ENCODE measurements around the gene PIK3IP1. TPM values are rescaled to one million over a fixed set of nuclear protein-coding genes. Genes with fewer than 3 reads are reported as not detected.
"Not testable (repeated sequence)": the region's sequence is repeated elsewhere in the genome, so short reads cannot be mapped to it uniquely, and the experiment has no call there.

The PIK3IP1 gene
- total RNA-seq, 1 donor from 2014 or later, result 32.4 TPM

DNA sequence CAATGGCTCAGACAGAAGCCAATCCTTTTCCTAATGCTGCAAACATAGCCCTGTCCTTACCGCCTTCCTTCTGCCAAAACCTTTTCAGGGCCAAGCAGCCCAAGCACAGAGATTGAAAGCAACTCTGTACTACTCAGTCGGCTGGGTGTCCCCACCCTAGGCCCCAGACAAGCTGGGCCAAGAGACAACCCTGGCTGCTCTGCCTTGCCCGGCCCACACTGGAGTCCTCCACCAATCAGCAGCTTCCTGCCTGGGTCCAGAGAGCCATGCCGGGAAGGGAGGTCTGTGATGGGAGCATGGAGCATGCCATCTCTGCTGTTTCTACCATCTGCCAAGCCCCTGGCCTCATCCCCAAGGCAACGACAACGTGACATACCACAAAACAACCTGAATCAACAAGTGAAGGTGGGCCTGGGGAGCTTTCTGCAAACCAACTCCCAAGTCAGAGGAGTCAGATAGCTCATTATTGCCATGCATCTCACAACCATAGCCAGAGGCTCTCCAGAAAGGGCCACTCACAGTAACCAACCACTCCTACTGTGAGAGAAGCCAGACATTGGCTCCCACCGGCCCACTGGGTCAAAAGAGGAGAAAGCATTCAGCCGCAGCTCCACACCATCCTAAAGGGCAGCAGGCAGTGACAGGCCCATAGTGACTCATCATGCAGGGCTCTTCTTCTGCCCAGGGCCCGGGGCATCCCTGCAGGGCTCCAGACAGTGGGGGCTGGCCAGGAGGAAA lies 35.7 kb upstream of the PIK3IP1 start:
- Histone ChIP-seq H3K4me3 (no peak overlapping the region), H3K27ac (no peak overlapping the region), H3K36me3 (peaks cover 0 to 70% of the 10 kb centered on the region in 2 donors), H3K9me3 (no peaks in the 10 kb centered on the region), H3K27me3 (no peaks in the 10 kb centered on the region), H3K4me1 (peaks cover 17% of the 10 kb centered on the region)
- no peak for DNase-seq (ENCODE audit: extremely low spot score in 2 of 2)
- intact Hi-C loops (cut with DNase I), result no loop called here
- no peak for TF ChIP-seq POLR2AphosphoS5 (IDR thresholded peaks at IDR 0.05; ENCODE audit: insufficient read depth in 1 of 2, low read depth in 1 of 2)
- TF ChIP-seq POLR2A (IDR thresholded peaks at IDR 0.05), result no peak
- no peak for TF ChIP-seq CTCF (IDR thresholded peaks at IDR 0.05)

DNA sequence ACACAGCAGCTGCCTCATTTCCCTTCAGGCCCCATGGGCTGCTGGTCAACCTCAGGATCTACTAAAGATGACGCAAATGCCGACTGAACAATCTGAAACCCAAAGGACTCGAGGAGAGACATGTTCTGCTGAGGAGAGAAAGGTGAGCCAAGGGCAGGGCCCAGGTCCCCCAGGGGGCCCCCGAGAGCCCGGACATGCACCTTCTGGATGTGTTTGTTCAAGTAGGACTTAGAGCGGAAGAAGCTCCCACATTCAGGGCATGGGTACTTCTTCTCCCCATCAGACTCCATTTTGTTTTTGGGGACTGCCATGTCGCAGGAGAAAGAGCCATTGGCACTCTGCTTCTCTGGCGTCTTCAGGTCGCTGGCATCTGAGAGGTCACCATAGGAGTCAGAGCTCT lies 34.6 kb upstream of the PIK3IP1 start:
- no peak overlapping the region for H3K4me3 ChIP-seq
- intact Hi-C loops (cut with DNase I), result no loop called here
- H3K27ac ChIP-seq, result no peak overlapping the region
- H3K4me1 ChIP-seq, result peaks cover 17% of the 10 kb centered on the region
- H3K27me3 ChIP-seq, result no peaks in the 10 kb centered on the region
- no peak for TF ChIP-seq POLR2A (IDR thresholded peaks at IDR 0.05)
- no peak for TF ChIP-seq POLR2AphosphoS5 (IDR thresholded peaks at IDR 0.05; ENCODE audit: insufficient read depth in 1 of 2, low read depth in 1 of 2)
- TF ChIP-seq CTCF (IDR thresholded peaks at IDR 0.05), result no peak
- DNase-seq (ENCODE audit: extremely low spot score in 2 of 2), result no peak
- peaks cover 0 to 59% of the 10 kb centered on the region in 2 donors for H3K36me3 ChIP-seq
- no peaks in the 10 kb centered on the region for H3K9me3 ChIP-seq

GRCh38 chr22:31323578-31324550 lies 31.6 kb upstream of the PIK3IP1 start:
- H3K9me3 ChIP-seq, result no peaks in the 10 kb centered on the region
- H3K4me1 ChIP-seq, result peaks cover 16% of the 10 kb centered on the region
- H3K27ac ChIP-seq, result no peak overlapping the region
- DNase-seq (ENCODE audit: extremely low spot score in 2 of 2), result no peak
- intact Hi-C loops (cut with DNase I), result no loop called here
- peaks cover 0 to 41% of the 10 kb centered on the region in 2 donors for H3K36me3 ChIP-seq
- no peak for TF ChIP-seq POLR2A (IDR thresholded peaks at IDR 0.05)
- TF ChIP-seq POLR2AphosphoS5 (IDR thresholded peaks at IDR 0.05; ENCODE audit: insufficient read depth in 1 of 2, low read depth in 1 of 2), result no peak
- no peak for TF ChIP-seq CTCF (IDR thresholded peaks at IDR 0.05)
- no peaks in the 10 kb centered on the region for H3K27me3 ChIP-seq
- H3K4me3 ChIP-seq, result no peak overlapping the region

GRCh38 chr22:31321421-31321820 lies 29.1 kb upstream of the PIK3IP1 start:
- peak in 1 of 2 donors; percentile 62 for DNase-seq (ENCODE audit: extremely low spot score in 2 of 2)
- no peak overlapping the region for H3K4me3 ChIP-seq
- no peaks in the 10 kb centered on the region for H3K27me3 ChIP-seq
- intact Hi-C loops (cut with DNase I), result no loop called here
- no peaks in the 10 kb centered on the region for H3K4me1 ChIP-seq
- no peaks in the 10 kb centered on the region for H3K9me3 ChIP-seq
- H3K36me3 ChIP-seq, result peaks cover 0 to 19% of the 10 kb centered on the region in 2 donors
- TF ChIP-seq POLR2A (IDR thresholded peaks at IDR 0.05) (no peak), POLR2AphosphoS5 (IDR thresholded peaks at IDR 0.05; ENCODE audit: insufficient read depth in 1 of 2, low read depth in 1 of 2) (no peak), CTCF (IDR thresholded peaks at IDR 0.05) (no peak)
- H3K27ac ChIP-seq, result no peak overlapping the region

DNA sequence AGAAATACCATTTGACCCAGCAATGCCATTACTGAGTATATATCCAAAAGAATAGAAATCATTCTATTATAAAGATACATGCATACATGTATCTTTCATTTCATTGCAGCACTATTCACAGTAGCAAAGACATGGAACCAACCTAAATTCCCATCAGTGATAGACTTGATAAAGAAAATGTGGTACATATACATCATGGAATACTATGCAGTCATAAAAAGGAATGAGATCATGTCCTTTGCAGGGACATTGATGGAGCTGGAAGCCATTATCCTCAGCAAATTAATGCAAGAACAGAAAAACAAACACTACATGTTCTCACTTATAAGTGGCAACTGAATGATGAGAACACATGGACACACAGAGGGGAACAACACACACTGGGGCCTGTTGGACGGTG lies 21.9 kb upstream of the PIK3IP1 start:
- H3K4me3 ChIP-seq; intact Hi-C loops (cut with DNase I): not testable (repeated sequence)
- peak overlapping the region; percentile 70 for H3K27ac ChIP-seq

More for the DNA sequence above, 21.9 kb upstream of the PIK3IP1 start:
- H3K9me3 ChIP-seq; H3K27me3 ChIP-seq; DNase-seq (ENCODE audit: extremely low spot score in 2 of 2); H3K36me3 ChIP-seq; H3K4me1 ChIP-seq: not testable (repeated sequence)
